Measurements from ENCODE around the gene MED1.
"Not testable (repeated sequence)": the region's sequence is repeated elsewhere in the genome, so short reads cannot be mapped to it uniquely, and the experiment has no call there.

- TF ChIP-seq CTCF (IDR thresholded peaks at IDR 0.05 in 4 of 5, conservative IDR thresholded peaks at IDR 0.05 in 1 of 5); POLR2A (IDR thresholded peaks at IDR 0.05): not testable (repeated sequence)
Observed at GRCh38 chr17:39367805-39368204, 83.3 kb downstream of the MED1 start.
